ENCODE measurements around the gene NKTR. TPM values are rescaled to one million over a fixed set of nuclear protein-coding genes. Genes with fewer than 3 reads are reported as not detected.

Gene NKTR
- total RNA-seq, 4 donors from 2014 or later = 47.7 to 328 (median 66.8) TPM

DNA sequence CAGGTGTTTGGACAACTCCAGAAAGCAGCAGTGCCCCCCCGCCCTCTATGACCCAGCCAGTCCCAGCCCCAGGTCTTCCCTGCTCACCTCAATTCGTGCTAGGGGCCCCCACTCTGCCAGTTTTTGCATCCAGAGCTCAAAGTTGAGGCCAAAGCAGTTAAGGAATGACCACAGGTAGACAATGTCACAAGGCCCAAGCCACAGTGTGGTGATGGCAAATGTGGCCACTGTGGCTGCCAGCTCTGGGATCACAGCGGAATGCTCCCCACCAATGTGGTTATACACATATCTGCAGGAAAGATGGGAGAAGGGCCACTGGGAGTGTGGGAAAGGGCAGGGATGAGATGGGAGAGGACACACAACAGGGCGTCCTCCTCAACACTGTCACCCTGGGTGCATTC is 93.0 kb downstream of the NKTR start:
- Histone ChIP-seq H3K4me3 (no peak overlapping the region), H3K27ac (no peak overlapping the region), H3K4me1 (no peaks in the 10 kb centered on the region), H3K27me3 (no peaks in the 10 kb centered on the region), H3K36me3 (no peaks in the 10 kb centered on the region), H3K9me3 (no peaks in the 10 kb centered on the region)
- WGBS = 92% methylated on average over 3 of the region's 4 CpGs
- no peak for DNase-seq (ENCODE audit: low spot score in 2 of 2)
- no peak for TF ChIP-seq POLR2A (IDR thresholded peaks at IDR 0.05)
- TF ChIP-seq, protein P1, sequence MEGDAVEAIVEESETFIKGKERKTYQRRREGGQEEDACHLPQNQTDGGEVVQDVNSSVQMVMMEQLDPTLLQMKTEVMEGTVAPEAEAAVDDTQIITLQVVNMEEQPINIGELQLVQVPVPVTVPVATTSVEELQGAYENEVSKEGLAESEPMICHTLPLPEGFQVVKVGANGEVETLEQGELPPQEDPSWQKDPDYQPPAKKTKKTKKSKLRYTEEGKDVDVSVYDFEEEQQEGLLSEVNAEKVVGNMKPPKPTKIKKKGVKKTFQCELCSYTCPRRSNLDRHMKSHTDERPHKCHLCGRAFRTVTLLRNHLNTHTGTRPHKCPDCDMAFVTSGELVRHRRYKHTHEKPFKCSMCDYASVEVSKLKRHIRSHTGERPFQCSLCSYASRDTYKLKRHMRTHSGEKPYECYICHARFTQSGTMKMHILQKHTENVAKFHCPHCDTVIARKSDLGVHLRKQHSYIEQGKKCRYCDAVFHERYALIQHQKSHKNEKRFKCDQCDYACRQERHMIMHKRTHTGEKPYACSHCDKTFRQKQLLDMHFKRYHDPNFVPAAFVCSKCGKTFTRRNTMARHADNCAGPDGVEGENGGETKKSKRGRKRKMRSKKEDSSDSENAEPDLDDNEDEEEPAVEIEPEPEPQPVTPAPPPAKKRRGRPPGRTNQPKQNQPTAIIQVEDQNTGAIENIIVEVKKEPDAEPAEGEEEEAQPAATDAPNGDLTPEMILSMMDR (IDR thresholded peaks at IDR 0.05) = no peak
- TF ChIP-seq POLR2AphosphoS5 (IDR thresholded peaks at IDR 0.05) = no peak
- no peak for TF ChIP-seq EP300 (IDR thresholded peaks at IDR 0.05)

DNA sequence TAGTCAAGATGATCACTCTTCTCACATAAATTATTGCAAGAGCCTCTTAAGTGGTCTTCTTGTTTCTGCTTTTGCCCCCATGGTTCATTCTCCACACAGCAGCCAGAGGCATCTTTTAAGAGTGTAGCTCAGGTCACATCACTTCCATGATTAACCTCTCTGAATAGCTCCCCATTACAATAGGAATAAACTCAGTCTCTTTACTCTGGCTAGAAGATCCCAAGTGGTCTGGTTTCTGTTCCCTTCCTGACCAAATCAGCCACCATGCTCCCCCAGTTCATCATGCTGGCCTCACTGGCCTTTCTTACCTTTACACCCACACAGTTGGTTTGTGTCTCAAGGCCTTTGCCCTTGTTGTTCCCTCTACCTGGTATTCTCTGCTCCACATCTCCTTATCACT is 93.9 kb downstream of the NKTR start:
- Histone ChIP-seq H3K4me3 (no peak overlapping the region), H3K4me1 (no peaks in the 10 kb centered on the region), H3K27ac (no peak overlapping the region), H3K27me3 (no peaks in the 10 kb centered on the region), H3K9me3 (no peaks in the 10 kb centered on the region), H3K36me3 (no peaks in the 10 kb centered on the region)
- no peak for DNase-seq (ENCODE audit: low spot score in 2 of 2)
- no peak for TF ChIP-seq POLR2A (IDR thresholded peaks at IDR 0.05)

DNA sequence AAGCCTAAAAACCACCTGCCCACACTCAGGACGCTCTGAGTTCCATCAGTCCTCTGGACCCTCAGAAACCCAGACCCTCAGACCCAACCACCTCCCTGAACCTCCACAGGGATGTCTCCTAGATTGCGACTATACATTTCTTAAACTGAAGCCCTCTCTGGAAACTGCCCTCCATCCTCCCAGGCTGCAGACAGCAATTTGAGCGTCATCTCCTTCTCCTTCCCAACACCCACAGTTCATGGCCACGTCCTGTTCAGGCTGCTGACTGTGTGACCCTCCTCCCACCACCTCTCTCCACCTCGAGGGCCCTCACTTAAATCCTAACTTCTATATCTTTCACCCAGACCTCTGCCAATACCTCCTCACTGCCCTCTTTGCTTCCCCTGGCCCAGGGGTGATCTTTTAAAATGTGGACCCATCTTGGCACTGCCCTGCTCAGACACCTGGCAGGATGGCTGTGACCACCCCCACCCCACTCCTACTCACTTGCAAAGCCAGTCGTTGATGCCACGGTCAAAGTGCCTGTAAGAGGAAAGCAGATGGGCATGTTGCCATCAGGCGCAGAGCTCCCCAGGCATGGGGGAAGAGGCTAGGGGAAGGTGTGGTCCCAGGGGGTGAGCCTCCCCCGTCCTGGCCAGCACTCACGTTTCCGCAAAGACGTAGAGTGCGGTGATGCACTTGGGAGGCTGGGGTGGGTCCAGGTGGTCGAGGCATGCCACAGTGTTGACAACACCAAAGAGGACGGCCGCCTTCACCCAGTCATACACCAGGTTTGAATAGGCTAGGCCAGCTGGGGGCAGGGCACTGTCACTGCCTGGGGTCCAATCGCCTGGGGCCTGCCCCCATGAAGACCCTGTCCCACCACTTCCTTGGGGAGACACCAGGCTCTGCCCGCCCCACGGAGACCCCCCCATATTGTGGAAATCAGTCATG is 96.1 kb downstream of the NKTR start:
- Histone ChIP-seq H3K36me3 (no peaks in the 10 kb centered on the region), H3K27ac (no peak overlapping the region), H3K27me3 (no peaks in the 10 kb centered on the region), H3K4me1 (no peaks in the 10 kb centered on the region), H3K4me3 (no peak overlapping the region), H3K9me3 (no peaks in the 10 kb centered on the region)
- WGBS = 63% methylated on average over 15 of the region's 19 CpGs
- no peak for DNase-seq (ENCODE audit: low spot score in 2 of 2)
- TF ChIP-seq POLR2A (IDR thresholded peaks at IDR 0.05) = no peak
- TF ChIP-seq POLR2AphosphoS5 (IDR thresholded peaks at IDR 0.05) = no peak
- no peak for TF ChIP-seq EP300 (IDR thresholded peaks at IDR 0.05)
- TF ChIP-seq, protein P1 (IDR thresholded peaks at IDR 0.05) = no peak

DNA sequence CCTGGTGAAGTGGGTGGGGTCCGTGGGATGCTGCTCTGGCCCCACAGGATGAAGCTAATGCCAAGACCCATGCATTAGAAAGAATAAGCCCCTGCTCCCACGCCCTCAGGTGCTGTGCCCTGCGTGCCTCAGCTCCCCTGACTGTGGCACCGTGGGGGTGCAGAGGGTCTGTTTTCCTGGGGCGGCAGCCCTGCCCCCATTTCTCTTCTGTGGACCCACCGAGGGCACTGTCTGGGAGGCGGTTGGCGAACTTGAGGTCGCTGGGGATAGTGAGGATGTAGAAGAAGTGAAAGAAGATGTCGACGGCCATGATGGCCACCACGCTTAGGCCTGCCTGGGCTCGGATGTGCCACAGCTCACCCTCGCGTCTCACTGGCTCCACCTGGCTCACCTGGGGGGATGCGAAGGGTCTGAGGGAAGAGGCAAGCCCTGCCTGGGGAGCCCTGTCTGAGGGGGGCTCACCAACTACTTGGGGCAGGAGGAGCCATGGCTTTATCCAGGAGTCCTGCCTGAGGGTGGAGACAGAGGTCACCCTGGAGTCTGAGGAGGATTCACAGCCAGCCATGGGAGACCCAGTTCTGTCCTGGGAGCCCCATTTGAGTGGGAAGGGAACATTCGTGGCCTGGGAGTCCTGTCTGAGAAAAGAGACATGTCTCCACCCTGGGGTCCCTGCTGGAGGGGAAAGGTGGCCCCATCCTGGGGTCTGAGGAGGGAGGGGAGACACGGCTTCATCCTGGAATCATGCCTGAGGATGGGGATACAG is 97.0 kb downstream of the NKTR start:
- Histone ChIP-seq H3K4me3 (no peak overlapping the region), H3K27ac (no peak overlapping the region), H3K36me3 (no peaks in the 10 kb centered on the region), H3K9me3 (no peaks in the 10 kb centered on the region), H3K4me1 (no peaks in the 10 kb centered on the region), H3K27me3 (no peaks in the 10 kb centered on the region)
- DNase-seq (ENCODE audit: low spot score in 2 of 2) = no peak
- no peak for TF ChIP-seq EP300 (IDR thresholded peaks at IDR 0.05)
- TF ChIP-seq POLR2AphosphoS5 (IDR thresholded peaks at IDR 0.05) = no peak
- TF ChIP-seq POLR2A (IDR thresholded peaks at IDR 0.05) = no peak
- TF ChIP-seq, protein P1 (IDR thresholded peaks at IDR 0.05) = no peak
- WGBS = 88% methylated on average over 15 of the region's 18 CpGs

Other genes starting within 250 kb of the NKTR start
- gene LYZL4, start 190.1 kb upstream of the NKTR start, total RNA-seq = not detected
- gene VIPR1, start 98.0 kb upstream of the NKTR start, total RNA-seq = 100 to 1,000 TPM in 1 of 4 donors, 10 to 100 TPM in 3; 39.8 to 148 (median 74.3) TPM
- gene SEC22C, start 18.7 kb upstream of the NKTR start, total RNA-seq = 10 to 100 TPM; 22.4 to 44.4 (median 28.5) TPM
- 10 to 100 TPM; 15.8 to 30.9 (median 23.9) TPM for gene SS18L2, start 9.8 kb upstream of the NKTR start, total RNA-seq
- 10 to 100 TPM; 17.9 to 36.1 (median 20.7) TPM for gene ZBTB47, start 53.0 kb downstream of the NKTR start, total RNA-seq
- gene KLHL40, start 84.9 kb downstream of the NKTR start, total RNA-seq = not detected
- gene HHATL, start 102.1 kb downstream of the NKTR start, total RNA-seq = 1 to 10 TPM in 1 of 4 donors, not detected in 3; 2.3 TPM
- under 1 TPM in 1 of 4 donors, not detected in 3; 0.89 TPM for gene CCDC13, start 172.6 kb downstream of the NKTR start, total RNA-seq
- 10 to 100 TPM; 46.8 to 91.9 (median 81.4) TPM for gene HIGD1A, start 203.8 kb downstream of the NKTR start, total RNA-seq
- gene ACKR2, start 208.8 kb downstream of the NKTR start, total RNA-seq = 1 to 10 TPM; 1.2 to 6.6 (median 3.4) TPM

All from suprapubic skin (tissue), 4 donors.